H1 (cell line): ENCODE results near the gene DIAPH2. TPM values are rescaled to one million over a fixed set of nuclear protein-coding genes. Genes with fewer than 3 reads are reported as not detected.

Source experiments
- CTCF ChIA-PET: fragments of 300-600 bp; sonication (Branson Sonifier 250); formaldehyde crosslinking; loops from one replicate; lab custom pipeline; 2021; ENCODE audit not compliant: partially characterized antibody; lab: Charles Lee
- POLR2A ChIA-PET: fragments of 300-600 bp; sonication (Branson Sonifier 250); formaldehyde crosslinking; loops from one replicate; lab custom pipeline; 2021; ENCODE audit warnings: inconsistent platforms; ENCODE audit not compliant: partially characterized antibody; lab: Charles Lee
- DNase-seq, 2 experiments: peaks; one replicate each; pipeline versions ENCODE4 v3.0.0 to v3.0.0-alpha.2; 2010 to 2022; ENCODE audit warnings: low spot score in 2 of 2, low read depth in 1 of 2, mixed read lengths in 1 of 2
- FAIRE-seq: peaks from 2 replicates; lab custom pipeline; 2011; peaks lifted over from hg19 to GRCh38; lab: Jason Lieb, UNC
- H2AFZ ChIP-seq: 2 replicates; pipeline ENCODE4 v1.8.1; 2012; ENCODE audit warnings: low read length, inconsistent platforms
- H2AK5ac ChIP-seq: 2 replicates; pipeline ENCODE4 v1.6.1; 2013; ENCODE audit warnings: low read depth, low read length
- H2BK120ac ChIP-seq: replicated peaks from 2 replicates; pipeline ENCODE3; 2013; ENCODE audit warnings: low read depth, low read length, inconsistent platforms
- H2BK12ac ChIP-seq: 2 replicates; pipeline ENCODE4 v1.6.1; 2013; ENCODE audit warnings: low read depth, low read length
- H2BK15ac ChIP-seq: 2 replicates; pipeline ENCODE4 v1.6.1; 2013; ENCODE audit warnings: low read length
- H2BK20ac ChIP-seq: 2 replicates; pipeline ENCODE4 v1.6.1; 2013; ENCODE audit warnings: low read length
- H2BK5ac ChIP-seq: 2 replicates; pipeline ENCODE4 v1.6.1; 2013; ENCODE audit warnings: low read depth, low read length
- H3K14ac ChIP-seq: 2 replicates; pipeline ENCODE4 v1.6.1; 2013; ENCODE audit warnings: inconsistent platforms; ENCODE audit not compliant: insufficient read length
- H3K18ac ChIP-seq: 2 replicates; pipeline ENCODE4 v1.6.1; 2013; ENCODE audit warnings: low read length; ENCODE audit errors: extremely low read depth
- H3K23ac ChIP-seq: 2 replicates; pipeline ENCODE4 v1.6.1; 2013; ENCODE audit warnings: inconsistent platforms; ENCODE audit not compliant: insufficient read length
- H3K23me2 ChIP-seq: 2 replicates; pipeline ENCODE4 v1.6.1; 2013; ENCODE audit warnings: low read depth, low read length
- H3K27ac ChIP-seq: 2 replicates; pipeline ENCODE4 v1.6.1; 2011; ENCODE audit warnings: low read depth, low read length, inconsistent platforms
- H3K27me3 ChIP-seq, 4 experiments: replicated peaks in 1 of 4; 1 replicate in 1 of 4; 2 replicates in 3 of 4; pipeline versions ENCODE4 v1.6.1 to v1.8.1; 2011 to 2013; ENCODE audit warnings: low read length in 3 of 4, mild to moderate bottlenecking in 3 of 4, inconsistent platforms in 2 of 4, mixed read lengths in 2 of 4, moderate library complexity in 1 of 4; ENCODE audit not compliant: control insufficient read depth in 3 of 4, insufficient read depth in 3 of 4; ENCODE audit errors: extremely low read depth in 1 of 4
- H3K36me3 ChIP-seq, 4 experiments: 2 replicates each; pipeline versions ENCODE4 v1.6.1 to v1.8.1; 2011 to 2013; ENCODE audit warnings: mild to moderate bottlenecking in 4 of 4, low read length in 3 of 4, moderate library complexity in 2 of 4, control low read depth in 1 of 4, inconsistent platforms in 1 of 4; ENCODE audit not compliant: insufficient read depth in 4 of 4, control insufficient read depth in 2 of 4
- H3K4ac ChIP-seq: replicated peaks from 2 replicates; pipeline ENCODE3; 2013; ENCODE audit warnings: low read length, low read depth, mixed read lengths, inconsistent platforms; ENCODE audit not compliant: insufficient read length
- H3K4me1 ChIP-seq, 4 experiments: replicated peaks in 1 of 4; 1 replicate in 1 of 4; 2 replicates in 3 of 4; pipeline versions ENCODE4 v1.6.1 to v1.8.1; 2011 to 2013; ENCODE audit warnings: low read length in 3 of 4, inconsistent platforms in 2 of 4, mixed read lengths in 1 of 4; ENCODE audit not compliant: insufficient read depth in 4 of 4, control insufficient read depth in 3 of 4
- H3K4me2 ChIP-seq, 2 experiments: 2 replicates each; pipeline versions ENCODE4 v1.6.1 to v1.8.1; 2011 to 2013; ENCODE audit warnings: low read depth in 2 of 2, low read length in 2 of 2, control low read depth in 1 of 2, inconsistent platforms in 1 of 2, mild to moderate bottlenecking in 1 of 2; ENCODE audit not compliant: insufficient read depth in 1 of 2
- H3K4me3 ChIP-seq, 4 experiments: fragments of 200-600, 300-600 bp in 1 of 4; sonication (generic), shearing (Covaris generic), sonication (Bioruptor Twin) in 1 of 4; 2 replicates each; pipeline versions ENCODE4 v1.5.1 to v1.8.1; 2011 to 2016; ENCODE audit warnings: low read length in 4 of 4, low read depth in 3 of 4, control low read depth in 2 of 4, inconsistent platforms in 2 of 4, mild to moderate bottlenecking in 2 of 4, mixed read lengths in 1 of 4, moderate library complexity in 1 of 4; ENCODE audit not compliant: insufficient read depth in 2 of 4; ENCODE audit errors: extremely low read depth in 1 of 4
- H3K56ac ChIP-seq: replicated peaks from 2 replicates; pipeline ENCODE3; 2013; ENCODE audit warnings: low read depth, mild to moderate bottlenecking, mixed read lengths, low read length, inconsistent platforms; ENCODE audit not compliant: insufficient read length
- H3K79me1 ChIP-seq: 2 replicates; pipeline ENCODE4 v1.6.1; 2013; ENCODE audit warnings: low read depth, low read length, control low read depth
- H3K79me2 ChIP-seq, 2 experiments: 2 replicates each; pipeline versions ENCODE4 v1.6.1 to v1.8.1; 2012 to 2013; ENCODE audit warnings: low read length in 2 of 2, mild to moderate bottlenecking in 2 of 2, inconsistent platforms in 1 of 2; ENCODE audit not compliant: insufficient read depth in 2 of 2, control insufficient read depth in 1 of 2
- H3K9ac ChIP-seq, 4 experiments: replicated peaks in 1 of 4; 1 replicate in 1 of 4; 2 replicates in 3 of 4; pipeline versions ENCODE4 v1.6.1 to v1.8.1; 2011 to 2013; ENCODE audit warnings: low read depth in 3 of 4, low read length in 3 of 4, control low read depth in 2 of 4, mild to moderate bottlenecking in 2 of 4, moderate library complexity in 2 of 4, inconsistent platforms in 1 of 4; ENCODE audit errors: extremely low read depth in 1 of 4
- H3K9me3 ChIP-seq, 2 experiments: 2 replicates each; pipeline versions ENCODE4 v1.6.1 to v1.8.1; 2012 to 2013; ENCODE audit warnings: mild to moderate bottlenecking in 2 of 2, moderate library complexity in 2 of 2, control low read depth in 1 of 2, inconsistent platforms in 1 of 2, low read depth in 1 of 2, low read length in 1 of 2, mixed read lengths in 1 of 2; ENCODE audit not compliant: insufficient read depth in 2 of 2
- H4K20me1 ChIP-seq, 2 experiments: replicated peaks in 1 of 2; 2 replicates each; pipeline versions ENCODE3 to v1.8.1; 2011 to 2013; ENCODE audit warnings: inconsistent platforms in 2 of 2, low read length in 2 of 2, mild to moderate bottlenecking in 1 of 2; ENCODE audit not compliant: insufficient read depth in 2 of 2, control insufficient read depth in 1 of 2
- H4K5ac ChIP-seq: 2 replicates; pipeline ENCODE4 v1.6.1; 2013; ENCODE audit warnings: low read length, low read depth, mixed read lengths, inconsistent platforms; ENCODE audit not compliant: insufficient read length
- H4K8ac ChIP-seq: 2 replicates; pipeline ENCODE4 v1.8.0; 2013; ENCODE audit warnings: mild to moderate bottlenecking, moderate library complexity, low read length, inconsistent platforms; ENCODE audit not compliant: insufficient read depth; ENCODE audit errors: extremely low read depth
- H4K91ac ChIP-seq: replicated peaks from 2 replicates; pipeline ENCODE3; 2013; ENCODE audit warnings: low read length, mixed read lengths, inconsistent platforms; ENCODE audit not compliant: insufficient read length
- ATF3 ChIP-seq: IDR thresholded peaks from 2 replicates; pipeline ENCODE4 v1.6.1; 2011; ENCODE audit warnings: low read depth, mild to moderate bottlenecking, low read length; ENCODE audit not compliant: insufficient read depth
- CEBPB ChIP-seq: IDR thresholded peaks from 2 replicates; pipeline ENCODE4 v1.6.1; 2012; ENCODE audit warnings: low read depth, low read length
- CHD2 ChIP-seq: IDR thresholded peaks from 2 replicates; pipeline ENCODE4 v1.6.1; 2012; ENCODE audit warnings: low read length, improper control_type of control experiment
- EZH2 ChIP-seq: fragments of 200-600 bp; sonication (generic); IDR thresholded peaks from 2 replicates; pipeline ENCODE4 v1.7.1; 2012; ENCODE audit warnings: low read depth, mild to moderate bottlenecking, moderate library complexity, low read length, inconsistent platforms; ENCODE audit not compliant: severe bottlenecking
- KDM4A ChIP-seq: IDR thresholded peaks from one replicate; pipeline ENCODE4 v1.7.1; 2012; ENCODE audit warnings: low read depth, mild to moderate bottlenecking, moderate library complexity, low read length, inconsistent platforms; ENCODE audit not compliant: severe bottlenecking
- KDM5A ChIP-seq: fragments of 200-600 bp; IDR thresholded peaks from 2 replicates; pipeline ENCODE4 v1.7.1; 2012; ENCODE audit warnings: mild to moderate bottlenecking, low read length, inconsistent platforms, mixed read lengths
- PHF8 ChIP-seq: fragments of 200-600 bp; sonication (generic); conservative IDR thresholded peaks from 2 replicates; pipeline ENCODE4 v1.7.1; 2012; ENCODE audit warnings: low read depth, mild to moderate bottlenecking, inconsistent platforms, low read length, moderate library complexity
- POU5F1 ChIP-seq: IDR thresholded peaks from 2 replicates; pipeline ENCODE4 v1.6.1; 2011; ENCODE audit warnings: low read depth, mild to moderate bottlenecking, low read length, moderate library complexity
- RFX5 ChIP-seq: IDR thresholded peaks from 2 replicates; pipeline ENCODE4 v1.6.1; 2011; ENCODE audit warnings: low read depth, low read length, improper control_type of control experiment, borderline replicate concordance
- RXRA ChIP-seq: IDR thresholded peaks from 2 replicates; pipeline ENCODE4 v1.6.1; 2011; ENCODE audit warnings: low read depth, mild to moderate bottlenecking, low read length, moderate library complexity; ENCODE audit not compliant: insufficient read depth
- SIX5 ChIP-seq: IDR thresholded peaks from 2 replicates; pipeline ENCODE4 v1.6.1; 2011; ENCODE audit warnings: mild to moderate bottlenecking, low read depth, low read length
- SRF ChIP-seq: IDR thresholded peaks from 2 replicates; pipeline ENCODE4 v1.6.1; 2011; ENCODE audit warnings: mild to moderate bottlenecking, low read depth, low read length, moderate library complexity
- USF2 ChIP-seq: IDR thresholded peaks from 2 replicates; pipeline ENCODE4 v1.6.1; 2011; ENCODE audit warnings: low read length, improper control_type of control experiment
- WGBS, 2 experiments: shearing (Covaris generic) in 1 of 2; methylation state at CpG; one replicate each; pipeline versions ENCODE4 v1.1.6 to v1.1.7; 2013 to 2015; ENCODE audit warnings: low lambda C conversion rate in 2 of 2, mixed read lengths in 2 of 2, inconsistent platforms in 1 of 2, low coverage in 1 of 2, missing lambda C conversion rate in 1 of 2; ENCODE audit not compliant: insufficient replicate concordance in 2 of 2, insufficient coverage in 1 of 2, insufficient read length in 1 of 2; ENCODE audit errors: extremely low coverage in 1 of 2, missing lambda C conversion rate in 1 of 2; 5-methylcytosine and 5-hydroxymethylcytosine counted together
- polyA plus RNA-seq, 7 experiments: library from polyadenylated mRNA; depleted of rRNA in 3 of 7; stranded (reverse) in 5 of 7; unstranded in 2 of 7; fragments of >200 nt in 5 of 7; fragments of 200-250 nt in 2 of 7; gene quantifications; 1 replicate in 5 of 7; 2 replicates in 1 of 7; 4 replicates in 1 of 7; pipeline versions ENCODE4 v1.2.1 to v1.2.3, GENCODE V29; 2011 to 2013; ENCODE audit warnings: missing spikeins in 2 of 7, mixed read lengths in 2 of 7
- total RNA-seq: library from RNA; stranded (reverse); fragmentation: NEBNext Ultra II Directional; extraction: Animal tissue kit (Norgen Biotek cat#: 25700); gene quantifications from 2 replicates; pipeline ENCODE4 v1.2.1, GENCODE V29; 2021

The DIAPH2 gene
- total and polyA plus RNA-seq, 2 of the 8 experiments (the other 6 are each of a cell fraction or from before 2014, with no cell fraction given): 4.4 to 24.3 TPM

- H2AFZ ChIP-seq: no peak overlapping the region
- H2BK5ac ChIP-seq: no peak overlapping the region
- no peak overlapping the region for H3K4me2 ChIP-seq
- no peak overlapping the region for H3K14ac ChIP-seq
- H3K4me3 ChIP-seq: no peak overlapping the region
- no peak overlapping the region for H3K18ac ChIP-seq
- H3K36me3 ChIP-seq: no peaks in the 10 kb centered on the region
- H4K8ac ChIP-seq: no peak overlapping the region
- WGBS, 2 experiments: 100% methylated on average over 3 of the region's 4 CpGs; no CpG with 5 or more reads in 1 of the 2 experiments
- H2BK20ac ChIP-seq: no peak overlapping the region
- no peak for DNase-seq
- H2BK15ac ChIP-seq: no peak overlapping the region
- ChIA-PET CTCF (interaction anchor here (1.0 kb wide), 1 partner anchor 9 kb away, joined by 3 read pairs; no protein-coding TSS in a partner anchor), POLR2A (no interaction called here)
- H3K4me1 ChIP-seq: peaks cover 0 to 7% (median 3%) of the 10 kb centered on the region in 4 experiments; a peak in 4 of 7 replicates
- H2AK5ac ChIP-seq: no peak overlapping the region
- no peak overlapping the region for H3K27ac ChIP-seq
- no peaks in the 10 kb centered on the region for H3K9me3 ChIP-seq
- FAIRE-seq: no peak
- no peaks in the 10 kb centered on the region; a peak in 1 of 7 replicates for H3K27me3 ChIP-seq
- no peak overlapping the region for H2BK120ac ChIP-seq
- no peak overlapping the region for H3K9ac ChIP-seq
- no peaks in the 10 kb centered on the region for H3K79me1 ChIP-seq
- no peak overlapping the region for H3K4ac ChIP-seq
- H3K23ac ChIP-seq: no peak overlapping the region
- H3K23me2 ChIP-seq: no peaks in the 10 kb centered on the region
- H4K20me1 ChIP-seq: no peaks in the 10 kb centered on the region
- no peak overlapping the region for H4K91ac ChIP-seq
- H2BK12ac ChIP-seq: no peak overlapping the region
- no peak overlapping the region for H4K5ac ChIP-seq
- no peaks in the 10 kb centered on the region for H3K79me2 ChIP-seq
- H3K56ac ChIP-seq: no peak overlapping the region
- TF ChIP-seq SRF: no peak
- TF ChIP-seq KDM5A: no peak
- no peak for TF ChIP-seq PHF8
- TF ChIP-seq CEBPB: no peak
- TF ChIP-seq CHD2: no peak
- no peak for TF ChIP-seq SIX5
- no peak for TF ChIP-seq RFX5
- TF ChIP-seq EZH2: no peak
- no peak for TF ChIP-seq KDM4A
- no peak for TF ChIP-seq USF2
- no peak for TF ChIP-seq ATF3
- no peak for TF ChIP-seq RXRA
- TF ChIP-seq POU5F1: no peak
Observed at GRCh38 chrX:97633798-97634197, 949.2 kb downstream of the DIAPH2 start.
